Amygdala (tissue), 56 donors: Measurements from ENCODE around the gene MYOD1.

Experiments
- DNase-seq, 56 donors: peaks; one replicate each; lab custom pipeline; 2025; lab: John Stamatoyannopoulos, UW

MYOD1 gene

DNA sequence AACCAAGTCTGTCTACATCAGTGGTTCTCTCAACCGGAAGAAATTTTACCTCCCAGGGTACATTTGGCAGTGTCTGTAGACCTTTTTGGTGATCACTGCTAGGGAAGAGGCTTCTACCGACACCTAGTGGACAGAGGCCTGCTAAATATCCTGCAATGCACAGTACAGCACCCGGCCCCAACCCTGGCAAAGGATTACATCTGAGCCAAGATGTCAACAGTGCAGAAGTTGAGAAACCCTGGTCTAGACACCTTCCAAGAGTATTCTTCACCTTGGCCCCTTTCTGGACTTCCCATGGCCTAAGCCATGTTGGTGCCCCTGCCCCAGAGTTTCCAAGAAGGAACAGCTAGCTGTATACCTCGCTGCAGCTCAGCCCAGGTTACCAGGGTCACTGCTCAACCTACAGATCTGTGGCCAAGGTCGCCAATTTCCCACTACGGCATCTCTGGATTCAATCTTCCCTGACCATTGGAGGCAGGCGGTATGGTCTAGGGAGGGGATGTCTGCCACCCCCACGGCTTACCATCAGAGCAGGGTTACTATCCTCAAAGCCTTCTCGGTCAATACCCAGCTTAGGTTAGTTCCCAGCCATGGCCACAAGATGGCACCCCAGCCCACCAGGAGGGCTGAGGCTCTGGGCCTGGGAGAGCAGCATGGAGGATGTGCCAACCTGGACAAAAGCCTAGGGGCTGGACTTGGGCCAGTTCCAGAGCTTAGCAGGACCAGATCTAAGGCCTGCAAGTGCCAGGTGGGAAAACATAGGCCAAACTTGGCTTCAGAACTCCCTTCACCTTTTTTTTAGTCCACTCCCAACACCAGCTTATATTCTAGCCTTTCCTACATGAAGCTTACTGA is 11.5 kb downstream of the MYOD1 start:
- DNase-seq = peak; percentile 8 to 89 (median 69)

DNA sequence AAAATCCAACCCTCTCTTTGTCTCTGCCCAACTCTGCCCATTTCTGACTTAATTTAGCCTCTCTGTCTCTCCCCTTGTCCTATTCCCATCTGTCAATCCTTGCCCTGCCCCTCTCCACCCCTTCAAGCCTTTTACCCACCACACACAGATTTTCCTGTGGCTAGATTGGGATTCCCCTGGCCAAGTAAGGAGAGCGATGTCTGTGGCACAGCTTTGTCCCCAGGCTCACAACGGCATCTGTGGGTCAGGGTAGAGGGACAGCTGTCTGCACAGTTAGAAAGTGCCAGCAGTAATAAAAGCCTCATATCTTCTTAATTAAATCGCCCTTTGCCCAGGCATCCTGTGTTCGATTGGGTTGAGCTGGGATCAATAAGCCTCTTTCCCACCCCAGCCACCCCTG is 13.9 kb downstream of the MYOD1 start:
- DNase-seq = no peak

DNA sequence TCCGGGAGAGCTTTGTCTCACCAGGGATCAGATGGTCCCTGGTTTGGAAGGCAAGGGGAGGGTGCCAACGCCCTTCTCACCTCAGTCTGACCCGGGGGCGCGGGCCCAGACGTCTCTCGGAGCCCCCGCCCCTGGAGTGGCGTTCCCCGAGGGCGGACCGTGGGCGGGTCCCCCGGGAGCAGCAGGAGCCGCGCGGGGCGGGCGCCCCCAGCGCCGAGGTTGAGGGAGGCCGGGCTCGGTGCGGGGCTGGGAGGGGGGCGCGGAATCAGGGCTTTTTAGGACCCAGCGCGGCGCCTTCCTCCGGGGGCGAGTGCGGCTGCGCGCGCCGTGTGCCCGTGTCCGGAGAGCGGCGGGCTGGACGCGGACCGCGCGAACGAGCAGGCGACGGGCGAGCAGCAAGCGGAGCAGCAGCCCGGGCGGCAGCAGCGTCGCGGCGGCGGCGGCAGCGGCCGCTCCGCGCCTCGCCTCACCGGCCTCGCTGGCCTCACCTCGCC is 15.1 kb downstream of the MYOD1 start, which contains the start of gene KCNC1:
TSS of gene KCNC1 (plus strand) at position 364 of the 494 bp plus-strand sequence. CDS start 1,222 bp downstream, outside the sequence.
- DNase-seq = peak in 21 of 56 donors; percentile 12 to 58 (median 36)

GRCh38 chr11:17734986-17735817 is 15.8 kb downstream of the MYOD1 start:
- peak in 18 of 56 donors; percentile 7 to 71 (median 36) for DNase-seq

- DNase-seq = peak in 1 of 56 donors; percentile 31
These were observed 16.6 kb downstream of the MYOD1 start for GRCh38 chr11:17735818-17736578.

DNA sequence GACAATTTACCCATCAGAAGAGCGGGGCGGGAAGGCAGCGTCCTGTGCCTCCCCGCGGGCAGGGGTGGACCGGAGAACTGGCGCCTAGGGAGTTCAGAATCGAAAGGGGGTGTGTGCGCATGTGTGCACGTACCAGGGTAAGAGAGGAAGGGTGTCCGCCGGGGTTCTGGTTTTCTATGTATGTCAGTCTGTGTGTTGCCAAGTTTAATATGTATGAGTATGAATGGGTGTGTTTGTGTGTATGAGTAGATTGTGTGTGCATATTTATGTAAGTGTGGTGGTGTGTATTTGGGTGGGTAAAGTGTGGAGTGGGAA is 17.2 kb downstream of the MYOD1 start:
- no peak for DNase-seq

DNA sequence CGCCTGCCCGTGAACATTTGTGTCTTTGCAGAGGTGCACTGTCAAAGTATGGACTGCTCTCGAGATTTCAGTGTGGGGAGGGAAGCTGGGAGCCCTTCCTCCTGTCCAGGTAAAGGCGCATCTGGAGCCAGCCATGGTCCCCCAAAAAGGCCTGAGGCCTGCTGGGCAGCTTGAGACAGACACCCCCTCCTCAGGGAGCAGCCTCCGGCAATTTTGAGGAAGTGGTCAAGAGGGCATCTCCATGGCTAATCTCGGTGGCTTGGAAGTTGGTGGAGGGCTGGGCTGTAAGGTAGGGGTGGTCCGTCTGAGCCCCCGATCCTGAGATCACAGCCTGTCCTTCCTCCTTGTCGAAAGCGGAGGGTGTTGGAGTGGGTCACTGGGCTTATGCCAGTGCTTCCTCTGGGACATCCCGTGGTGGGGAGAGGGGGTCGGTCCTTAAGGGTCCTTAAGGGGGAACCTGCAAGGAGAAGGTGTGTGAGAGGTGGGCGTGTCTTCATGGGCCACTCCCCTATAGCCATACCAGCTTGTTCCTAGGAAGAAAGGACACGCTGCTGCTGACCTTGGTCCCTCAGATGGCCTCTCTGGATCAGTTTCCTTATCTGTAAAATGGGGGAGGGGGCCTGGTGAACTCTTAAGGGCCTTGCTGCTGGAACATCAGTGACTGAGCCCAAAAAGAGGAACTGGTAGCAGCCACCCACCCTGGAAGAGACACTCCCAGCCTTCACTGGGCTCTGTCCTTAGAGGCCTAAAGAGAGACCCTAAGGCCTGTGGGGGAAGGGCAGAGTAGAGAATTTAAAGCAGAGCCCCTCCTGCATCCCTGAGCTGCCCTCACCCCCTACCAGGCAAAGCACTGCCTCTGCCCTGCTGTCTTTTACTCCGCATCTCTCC is 17.8 kb downstream of the MYOD1 start:
- no peak for DNase-seq

DNA sequence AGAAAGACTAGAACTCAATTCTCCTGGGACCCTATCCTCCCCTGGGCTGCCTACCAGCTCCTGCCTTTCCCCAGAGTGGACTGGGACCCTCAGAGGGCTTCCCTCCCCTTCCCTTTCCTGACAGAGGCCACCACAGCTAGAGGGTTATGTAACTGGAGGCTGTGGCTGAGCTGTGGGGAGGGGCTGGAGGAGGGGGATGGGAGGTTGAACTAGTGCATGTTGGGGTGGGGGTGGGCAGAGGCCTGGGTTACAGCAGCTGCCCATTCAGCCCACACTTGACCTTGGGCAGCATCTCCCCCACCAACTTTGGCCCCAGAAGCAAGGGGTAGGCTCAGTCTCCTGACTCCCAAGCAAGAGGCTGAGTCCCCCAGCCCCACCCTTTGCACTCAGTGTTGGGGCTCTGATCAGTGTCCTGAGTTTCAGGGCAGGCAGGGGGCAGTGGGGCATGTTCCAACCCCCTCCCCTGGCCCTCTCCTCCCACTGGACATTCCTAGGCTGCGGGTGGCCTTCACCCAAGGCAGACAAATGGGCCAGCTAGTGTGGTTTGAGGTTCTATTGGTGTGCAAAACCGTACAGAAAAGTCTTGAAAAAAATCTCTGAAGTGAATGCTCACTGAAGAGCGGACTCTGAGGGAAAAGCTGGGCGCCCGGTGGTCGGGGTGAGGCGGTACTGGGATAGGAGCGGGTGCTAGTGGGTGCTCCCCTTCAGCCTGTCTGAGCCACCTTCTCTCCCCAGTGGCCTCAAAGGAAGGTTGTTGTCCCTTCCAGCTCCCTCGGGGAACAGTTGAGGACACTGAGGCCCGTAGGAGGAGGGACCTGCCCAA is 19.0 kb downstream of the MYOD1 start:
- no peak for DNase-seq

- DNase-seq = no peak
These were observed 20.6 kb downstream of the MYOD1 start for GRCh38 chr11:17739945-17740338.

DNA sequence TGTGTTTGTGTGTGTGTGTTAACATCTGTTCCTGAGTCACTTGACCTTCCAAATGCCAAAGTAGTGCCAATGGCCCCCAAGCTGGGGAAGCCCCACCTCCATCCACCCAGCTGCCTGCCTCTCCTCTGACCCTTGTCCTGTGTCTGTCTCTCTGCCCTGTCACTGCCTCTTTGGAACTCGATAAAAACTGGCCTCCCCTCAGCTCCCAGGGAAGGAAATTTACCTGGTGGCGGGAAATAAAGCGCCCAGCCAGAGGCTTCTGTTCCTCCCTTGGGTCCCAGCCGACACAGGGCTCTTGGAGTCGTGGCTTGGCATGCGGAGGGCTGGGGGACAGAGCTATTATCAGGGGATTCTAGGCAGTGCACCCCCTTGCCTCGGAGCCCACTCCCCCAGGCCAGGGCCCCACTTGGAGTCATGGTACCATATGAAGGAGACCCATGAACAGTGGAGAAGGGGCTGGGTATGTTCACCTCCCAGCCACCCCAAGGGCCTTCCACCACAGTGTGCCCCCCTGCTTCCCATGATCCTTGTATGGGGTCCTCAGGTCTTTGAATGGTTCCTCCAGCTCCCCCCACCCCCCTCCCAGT is 21.4 kb downstream of the MYOD1 start:
- no peak for DNase-seq

DNA sequence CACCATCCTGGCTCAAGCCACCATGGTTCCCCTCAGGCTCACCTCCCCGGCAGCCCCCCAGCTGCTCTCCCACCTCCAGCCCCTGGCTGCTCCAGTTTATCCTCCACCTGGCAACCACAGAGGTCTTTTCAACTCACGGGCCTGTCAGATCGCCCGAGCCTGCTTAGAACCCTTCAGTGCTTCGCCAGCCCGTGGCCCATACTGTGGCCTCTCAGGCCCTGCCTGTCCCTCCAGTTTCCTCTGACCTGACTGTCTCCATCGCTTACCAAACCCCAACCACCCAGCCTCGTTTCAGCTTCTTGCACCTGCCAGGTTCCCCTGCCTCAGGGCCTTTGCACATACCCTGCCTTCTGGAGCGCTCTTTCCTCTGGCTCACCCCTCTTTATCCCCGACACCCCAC is 22.1 kb downstream of the MYOD1 start:
- DNase-seq = no peak

DNA sequence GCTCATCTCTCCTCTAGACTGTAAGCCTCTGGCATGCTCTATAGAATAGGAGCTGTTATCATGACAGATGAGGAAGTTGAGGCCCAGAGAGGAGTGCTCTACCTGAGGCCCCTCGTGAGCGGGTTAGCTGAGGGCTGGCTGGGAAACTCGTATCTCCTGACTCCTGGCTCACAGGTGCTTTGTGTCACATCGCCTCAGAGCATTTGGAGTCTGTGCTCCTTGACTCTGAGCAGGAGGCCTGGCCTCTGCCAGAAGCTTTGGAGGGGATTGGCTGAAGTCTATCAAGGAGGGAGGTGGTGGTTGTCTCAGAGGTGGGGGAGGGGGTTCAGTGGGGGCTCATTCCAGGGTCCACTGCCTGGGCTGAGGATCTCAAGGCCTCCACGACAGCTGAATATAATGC is 22.6 kb downstream of the MYOD1 start:
- DNase-seq = no peak

DNA sequence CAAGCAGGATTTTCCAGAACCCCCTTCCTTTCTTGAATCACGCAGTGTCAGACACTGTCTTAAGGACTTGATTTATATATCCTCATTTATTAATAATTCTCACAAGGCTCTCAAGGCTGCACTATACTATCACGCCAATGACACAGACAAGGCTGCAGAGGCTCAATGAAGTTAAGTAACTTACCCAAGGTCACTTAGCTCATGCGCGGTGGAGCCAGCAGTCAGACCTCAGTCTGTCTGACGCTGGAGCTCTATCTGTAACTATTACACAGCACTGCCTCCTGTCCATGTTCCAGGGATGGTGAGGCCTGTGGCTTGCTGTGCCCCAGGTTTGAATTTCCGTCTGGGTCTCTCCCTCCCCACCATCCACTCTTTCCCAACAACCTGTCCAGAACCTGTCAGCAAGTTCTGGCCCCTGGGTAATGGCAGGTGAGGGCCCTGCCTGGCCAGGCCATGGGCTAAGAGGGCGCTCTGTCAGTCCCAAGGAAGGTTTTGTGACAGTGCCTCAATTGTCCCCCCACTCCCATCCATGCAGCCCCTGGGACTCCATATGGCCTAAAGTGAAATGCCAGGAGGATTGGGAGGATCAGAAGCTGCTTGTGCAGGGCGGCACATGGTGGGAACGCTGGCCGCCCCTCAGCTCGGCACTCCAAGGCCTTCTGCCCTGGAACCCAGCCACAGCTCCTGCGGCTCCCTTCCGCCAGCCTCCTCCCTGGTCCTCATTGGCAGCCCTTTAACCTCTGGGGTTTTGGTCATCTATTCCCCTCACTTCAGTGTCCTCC is 23.8 kb downstream of the MYOD1 start:
- DNase-seq = no peak

GRCh38 chr11:17743808-17744119 is 24.4 kb downstream of the MYOD1 start:
- DNase-seq = no peak

- no peak for DNase-seq
These were observed 25.0 kb downstream of the MYOD1 start for GRCh38 chr11:17744151-17744940.

GRCh38 chr11:17745023-17745772 is 25.8 kb downstream of the MYOD1 start:
- no peak for DNase-seq
